K562 (cell line): Measurements from ENCODE around the gene SYTL4. TPM values are rescaled to one million over a fixed set of nuclear protein-coding genes. Genes with fewer than 3 reads are reported as not detected.
A peak's percentile ranks its signal among the peaks of the same experiment; 100 is the strongest.

Experiments
- ATAC-seq: fragments of 200-7000 bp; cut with Tn5 transposase; 3 replicates; pipeline ENCODE4 v1.9.1; 2020; ENCODE audit warnings: moderate library complexity
- BruUV-seq: library from RNA; stranded (reverse); fragments of 400-500 nt; replicated peaks from 2 replicates; lab custom pipeline; 2021; lab: Mats Ljungman, UMichigan
- CTCF ChIA-PET: fragments of 300-600 bp; formaldehyde crosslinking; extraction: SDS; loops from one replicate; lab custom pipeline; 2021; ENCODE audit warnings: low intra/inter-chr PET ratio; lab: Yijun Ruan, JAX
- POLR2A ChIA-PET: fragments of 300-600, 350-650 bp; sonication (Branson Sonifier 250); formaldehyde crosslinking; extraction: SDS; loops from one replicate; lab custom pipeline; 2021; ENCODE audit warnings: antibody characterized with exemption, inconsistent platforms; lab: Yijun Ruan, JAX
- DNase-seq, 4 experiments: peaks; one replicate each; pipeline versions ENCODE4 v3.0.0 to v3.0.0-alpha.2; 2011 to 2018; ENCODE audit warnings: low spot score in 3 of 4, mixed read lengths in 3 of 4; ENCODE audit errors: extremely low read depth in 1 of 4
- FAIRE-seq: peaks from 2 replicates; lab custom pipeline; 2011; peaks lifted over from hg19 to GRCh38; lab: Jason Lieb, UNC
- H2AFZ ChIP-seq: 2 replicates; pipeline ENCODE4 v1.6.0; 2011; ENCODE audit warnings: low read depth, low read length, control low read depth, inconsistent platforms
- H3K27ac ChIP-seq: fragments of 200-600 bp; 3 replicates; pipeline ENCODE4 v1.8.0; 2011; ENCODE audit warnings: low read depth, mild to moderate bottlenecking, control low read depth, inconsistent platforms, low read length, moderate library complexity, mixed read lengths; ENCODE audit errors: extremely low read depth
- H3K27me3 ChIP-seq, 2 experiments: fragments of 300-600 bp in 1 of 2; 2 replicates in 1 of 2; 3 replicates in 1 of 2; pipeline versions ENCODE4 v1.6.0 to v1.8.0; 2011; ENCODE audit warnings: inconsistent platforms in 2 of 2, low read length in 2 of 2, mild to moderate bottlenecking in 1 of 2, mixed read lengths in 1 of 2, moderate library complexity in 1 of 2; ENCODE audit not compliant: control insufficient read depth in 2 of 2, insufficient read depth in 2 of 2
- H3K36me3 ChIP-seq: fragments of 300-600 bp; 3 replicates; pipeline ENCODE4 v1.8.0; 2011; ENCODE audit warnings: mild to moderate bottlenecking, low read length, inconsistent platforms; ENCODE audit not compliant: control insufficient read depth, insufficient read depth
- H3K4me1 ChIP-seq, 2 experiments: fragments of 200-600 bp in 1 of 2; replicated peaks in 1 of 2; 2 replicates in 1 of 2; 3 replicates in 1 of 2; pipeline versions ENCODE4 v1.5.1 to v1.8.0; 2011; ENCODE audit warnings: inconsistent platforms in 2 of 2, low read length in 2 of 2, mild to moderate bottlenecking in 1 of 2, mixed read lengths in 1 of 2, moderate library complexity in 1 of 2; ENCODE audit not compliant: control insufficient read depth in 2 of 2, insufficient read depth in 2 of 2
- H3K4me2 ChIP-seq: 2 replicates; pipeline ENCODE4 v1.6.1; 2011; ENCODE audit warnings: low read length, control low read depth, inconsistent platforms, mixed read lengths; ENCODE audit not compliant: insufficient read depth
- H3K4me3 ChIP-seq: fragments of 200-600 bp; sonication (generic), shearing (Covaris generic); 2 replicates; pipeline ENCODE4 v1.5.1; 2016; ENCODE audit warnings: control low read depth, inconsistent platforms
- H3K79me2 ChIP-seq: fragments of 200-600 bp; 3 replicates; pipeline ENCODE4 v1.8.0; 2011; ENCODE audit warnings: low read length, inconsistent platforms; ENCODE audit not compliant: control insufficient read depth, insufficient read depth
- H3K9ac ChIP-seq, 2 experiments: 2 replicates each; pipeline versions ENCODE4 v1.6.0 to v1.6.1; 2011; ENCODE audit warnings: low read depth in 2 of 2, low read length in 2 of 2, control low read depth in 1 of 2, inconsistent platforms in 1 of 2, mild to moderate bottlenecking in 1 of 2, mixed read lengths in 1 of 2; ENCODE audit not compliant: insufficient read depth in 1 of 2
- H3K9me1 ChIP-seq: one replicate; pipeline ENCODE4 v1.6.0; 2011; ENCODE audit warnings: inconsistent platforms, mild to moderate bottlenecking, low read length, moderate library complexity; ENCODE audit not compliant: control insufficient read depth, insufficient read depth
- H3K9me3 ChIP-seq: replicated peaks from 2 replicates; pipeline ENCODE4 v1.5.1; 2011; ENCODE audit warnings: low read depth, low read length, inconsistent platforms; ENCODE audit not compliant: control insufficient read depth, insufficient read depth
- H4K20me1 ChIP-seq: replicated peaks from 2 replicates; pipeline ENCODE4 v1.6.1; 2011; ENCODE audit warnings: low read length, inconsistent platforms, mixed read lengths; ENCODE audit not compliant: control insufficient read depth, insufficient read depth
- ARID3A ChIP-seq: IDR thresholded peaks from 2 replicates; pipeline ENCODE4 v1.6.1; 2012; ENCODE audit warnings: low read depth, low read length, improper control_type of control experiment, borderline replicate concordance
- DPF2 ChIP-seq: fragments of 450-650 bp; IDR thresholded peaks from 2 replicates; pipeline ENCODE4 v1.6.1; 2016
- MAZ ChIP-seq, 2 experiments: fragments of 450-650 bp in 1 of 2; sonication (generic) in 1 of 2; formaldehyde crosslinking; IDR thresholded peaks in 1 of 2; conservative IDR thresholded peaks in 1 of 2; 2 replicates each; pipeline versions ENCODE4 v1.4.0 to v1.5.0; 2020; ENCODE audit warnings: mild to moderate bottlenecking in 1 of 2, missing genetic modification reagents in 1 of 2
- NFIC ChIP-seq: fragments of 450-650 bp; IDR thresholded peaks from 2 replicates; pipeline ENCODE4 v1.6.1; 2017; ENCODE audit warnings: mild to moderate bottlenecking, inconsistent platforms
- RHOXF2B ChIP-seq: fragments of 250-450 bp; sonication (Bioruptor Pico); conservative IDR thresholded peaks from 2 replicates; pipeline ENCODE4 v1.5.1; 2021
- SREBF2 ChIP-seq: sonication (generic); formaldehyde crosslinking; IDR thresholded peaks from 2 replicates; pipeline ENCODE4 v1.4.0; 2020; ENCODE audit warnings: mild to moderate bottlenecking, missing genetic modification reagents
- TFAM ChIP-seq: fragments of 250-450 bp; sonication (Bioruptor Pico); conservative IDR thresholded peaks from 2 replicates; pipeline ENCODE4 v1.5.0; 2021; ENCODE audit warnings: mild to moderate bottlenecking, moderate library complexity
- ZNF584 ChIP-seq: fragments of 200-800 bp; sonication (Bioruptor generic); IDR thresholded peaks from 2 replicates; pipeline ENCODE4 v1.6.1; 2016; ENCODE audit warnings: low read depth, mild to moderate bottlenecking, missing genetic modification characterization, missing compliant biosample characterization
- WGBS: fragments of 100-300 bp; shearing (Covaris generic); methylation state at CpG from one replicate; pipeline ENCODE4 v1.1.6; 2016; ENCODE audit warnings: low coverage, mixed read lengths; ENCODE audit not compliant: insufficient coverage; ENCODE audit errors: missing lambda C conversion rate; 5-methylcytosine and 5-hydroxymethylcytosine counted together
- in situ Hi-C: fragments of 300-500 bp; cut with MboI; formaldehyde crosslinking; loops from 4 replicates; pipeline ENCODE4 v1.15.0; 2018; ENCODE audit warnings: inconsistent platforms, mixed read lengths
- intact Hi-C: fragments of 100-400 bp; cut with micrococcal nuclease; formaldehyde crosslinking; loops from 2 replicates; pipeline ENCODE4 v1.14.2; 2022
- polyA plus RNA-seq, 8 experiments: library from polyadenylated mRNA; depleted of rRNA in 4 of 8; stranded (reverse) in 5 of 8; unstranded in 3 of 8; fragments of >200 nt; fragmentation: Nextera tagmentation in 2 of 8; fragmentation: Illumina TruSeq in 1 of 8; extraction: Ambion mirVana in 2 of 8; extraction: Trizol in 1 of 8; gene quantifications; 2 replicates each; pipeline versions ENCODE4 v1.2.1 to v1.2.3, GENCODE V29; 2011 to 2014; ENCODE audit warnings: inconsistent platforms in 1 of 8, missing spikeins in 1 of 8
- total RNA-seq, 7 experiments: library from RNA; depleted of rRNA in 6 of 7; stranded (reverse); fragments of >200 nt in 6 of 7; fragmentation: Illumina TruSeq in 2 of 7; extraction: Trizol in 2 of 7; gene quantifications; 2 replicates each; pipeline versions ENCODE4 v1.2.1 to v1.2.3, GENCODE V29; 2011 to 2021; ENCODE audit warnings: low replicate concordance in 1 of 7
- TF ChIP-seq, protein P1 (sequence below): sonication (generic); formaldehyde crosslinking; IDR thresholded peaks from 2 replicates; pipeline ENCODE4 v1.9.0; 2022; ENCODE audit warnings: mild to moderate bottlenecking, missing genetic modification reagents
- TF ChIP-seq, protein P2 (sequence below): fragments of 450-650 bp; formaldehyde crosslinking; IDR thresholded peaks from 2 replicates; pipeline ENCODE4 v1.4.0; 2020; ENCODE audit warnings: mild to moderate bottlenecking, moderate library complexity

SYTL4 gene
- total and polyA plus RNA-seq, 9 of the 15 experiments (the other 6 are each of a cell fraction or from before 2014, with no cell fraction given): 0.65 to 9.0 (median 1.5) TPM

DNA sequence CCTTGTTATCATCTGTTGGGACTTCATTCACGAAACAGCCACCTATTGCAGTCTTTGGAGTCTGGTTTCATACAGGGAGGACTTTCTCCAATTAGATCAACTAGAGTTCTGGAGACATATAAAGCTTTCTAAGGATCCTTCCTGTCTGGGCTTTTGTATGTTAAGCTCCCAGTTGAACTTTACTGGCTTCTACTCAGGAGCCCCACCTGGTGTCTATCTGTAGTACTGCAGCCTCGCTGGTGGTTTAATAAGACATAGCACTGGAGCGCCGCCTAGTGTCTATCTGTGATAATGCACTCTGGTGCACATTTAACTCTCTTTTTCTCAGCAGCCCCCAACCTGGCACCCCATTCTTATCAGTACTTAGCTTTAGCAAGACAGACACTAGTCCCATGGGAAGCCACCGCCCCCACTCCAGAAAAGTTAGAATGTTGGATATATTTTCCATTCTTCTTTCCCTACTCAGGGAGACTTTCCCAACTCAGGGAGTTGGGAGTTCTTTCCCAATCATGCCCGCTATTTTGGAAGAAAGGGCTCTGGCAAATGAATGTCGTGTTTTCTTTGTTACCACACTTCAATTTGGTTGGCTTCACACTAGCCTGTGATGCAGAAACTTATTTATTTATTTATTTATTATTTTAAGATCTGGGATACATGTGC, 36.9 kb upstream of the SYTL4 start (continued):
- TF ChIP-seq ARID3A (peak; percentile 14; the same call in 1 of the 2 replicates), DPF2 (no peak), MAZ (CRISPR knock-in tag; conservative IDR thresholded peaks at IDR 0.05 in 1 of 2, IDR thresholded peaks at IDR 0.05 in 1 of 2) (0 out of 4 replicates have a peak, but pooled peaks of 1 of the 2 experiments have one; percentile 22)
- TF ChIP-seq, protein P1, sequence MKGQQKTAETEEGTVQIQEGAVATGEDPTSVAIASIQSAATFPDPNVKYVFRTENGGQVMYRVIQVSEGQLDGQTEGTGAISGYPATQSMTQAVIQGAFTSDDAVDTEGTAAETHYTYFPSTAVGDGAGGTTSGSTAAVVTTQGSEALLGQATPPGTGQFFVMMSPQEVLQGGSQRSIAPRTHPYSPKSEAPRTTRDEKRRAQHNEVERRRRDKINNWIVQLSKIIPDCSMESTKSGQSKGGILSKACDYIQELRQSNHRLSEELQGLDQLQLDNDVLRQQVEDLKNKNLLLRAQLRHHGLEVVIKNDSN (CRISPR knock-in tag): no peak
- TF ChIP-seq, protein P2, sequence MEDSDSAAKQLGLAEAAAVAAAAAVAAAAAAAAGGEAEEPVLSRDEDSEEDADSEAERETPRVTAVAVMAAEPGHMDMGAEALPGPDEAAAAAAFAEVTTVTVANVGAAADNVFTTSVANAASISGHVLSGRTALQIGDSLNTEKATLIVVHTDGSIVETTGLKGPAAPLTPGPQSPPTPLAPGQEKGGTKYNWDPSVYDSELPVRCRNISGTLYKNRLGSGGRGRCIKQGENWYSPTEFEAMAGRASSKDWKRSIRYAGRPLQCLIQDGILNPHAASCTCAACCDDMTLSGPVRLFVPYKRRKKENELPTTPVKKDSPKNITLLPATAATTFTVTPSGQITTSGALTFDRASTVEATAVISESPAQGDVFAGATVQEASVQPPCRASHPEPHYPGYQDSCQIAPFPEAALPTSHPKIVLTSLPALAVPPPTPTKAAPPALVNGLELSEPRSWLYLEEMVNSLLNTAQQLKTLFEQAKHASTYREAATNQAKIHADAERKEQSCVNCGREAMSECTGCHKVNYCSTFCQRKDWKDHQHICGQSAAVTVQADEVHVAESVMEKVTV: peak; percentile 93

GRCh38 chrX:100750883-100751282, 19.0 kb upstream of the SYTL4 start:
- Histone ChIP-seq H3K4me1 (no peaks in the 10 kb centered on the region), H3K36me3 (no peaks in the 10 kb centered on the region), H2AFZ (no peak overlapping the region), H3K79me2 (no peaks in the 10 kb centered on the region), H3K27me3 (no peaks in the 10 kb centered on the region), H3K9me1 (no peaks in the 10 kb centered on the region), H3K4me2 (no peak overlapping the region), H3K27ac (no peak overlapping the region), H3K9me3 (no peaks in the 10 kb centered on the region), H3K4me3 (no peak overlapping the region), H4K20me1 (no peaks in the 10 kb centered on the region), H3K9ac (no peak overlapping the region)
- in situ Hi-C loops (no loop called here), intact Hi-C loops (no loop called here)
- DNase-seq (no peak), ATAC-seq (no peak), FAIRE-seq (no peak)
- ChIA-PET CTCF (no interaction called here), POLR2A (no interaction called here)
- 20% methylated on average over 1 of the region's 1 CpG for WGBS
- BruUV-seq: no TSS peak
- TF ChIP-seq, protein P1 (CRISPR knock-in tag): no peak
- TF ChIP-seq RHOXF2B (no peak), ZNF584 (CRISPR knock-in tag) (no peak), NFIC (no peak), TFAM (CRISPR knock-in tag) (no peak), SREBF2 (no peak)
